Uterus (tissue), 2 donors: ENCODE data around the gene IGFBPL1.

ENCODE experiments used
- CTCF ChIP-seq, 4 experiments: fragments of 200-600 bp in 2 of 4; fragments of 450-650 bp in 2 of 4; sonication (generic) in 2 of 4; IDR thresholded peaks; one replicate each; pipeline ENCODE4 v1.5.1; 2016 to 2019; ENCODE audit warnings: antibody characterized with exemption in 4 of 4, mild to moderate bottlenecking in 2 of 4, moderate library complexity in 1 of 4
- POLR2A ChIP-seq, 2 donors: fragments of 450-650 bp; IDR thresholded peaks; one replicate each; pipeline ENCODE4 v1.6.1; 2016; ENCODE audit warnings: antibody characterized with exemption in 2 of 2, mild to moderate bottlenecking in 1 of 2, moderate library complexity in 1 of 2

- TF ChIP-seq CTCF (IDR thresholded peaks at IDR 0.05) = no peak
- TF ChIP-seq POLR2A (IDR thresholded peaks at IDR 0.05) = no peak
These were observed 36.5 kb downstream of the IGFBPL1 start for GRCh38 chr9:38387751-38388150.
